Colon (tissue), 2 donors: Measurements from ENCODE around the gene FRMD8.

Source experiments
- FAIRE-seq: peaks from 2 replicates; lab custom pipeline; 2012; peaks lifted over from hg19 to GRCh38; lab: Jason Lieb, UNC
- donor health status: control.
- donor health status: control.

The FRMD8 gene

GRCh38 chr11:65414776-65415498 is 28.5 kb downstream of the FRMD8 start:
- no peak for FAIRE-seq

GRCh38 chr11:65415499-65416340 is 29.3 kb downstream of the FRMD8 start:
- no peak for FAIRE-seq

GRCh38 chr11:65416341-65416824 is 29.9 kb downstream of the FRMD8 start:
- no peak for FAIRE-seq

- no peak for FAIRE-seq
These were observed 30.6 kb downstream of the FRMD8 start for GRCh38 chr11:65416841-65417701.

- FAIRE-seq: no peak
These were observed 31.4 kb downstream of the FRMD8 start for GRCh38 chr11:65417702-65418430.

GRCh38 chr11:65418431-65418680 is 31.9 kb downstream of the FRMD8 start:
- no peak for FAIRE-seq

GRCh38 chr11:65418681-65419459 is 32.4 kb downstream of the FRMD8 start:
- FAIRE-seq: no peak

- no peak for FAIRE-seq
These were observed 33.0 kb downstream of the FRMD8 start for GRCh38 chr11:65419460-65419771.

- FAIRE-seq: no peak
These were observed 33.5 kb downstream of the FRMD8 start for GRCh38 chr11:65419772-65420481.

GRCh38 chr11:65420506-65420905 is 34.1 kb downstream of the FRMD8 start:
- FAIRE-seq: no peak

GRCh38 chr11:65420979-65421793 is 34.7 kb downstream of the FRMD8 start:
- no peak for FAIRE-seq

- FAIRE-seq: no peak
These were observed 35.6 kb downstream of the FRMD8 start for GRCh38 chr11:65421794-65422632.

- FAIRE-seq: no peak
These were observed 36.4 kb downstream of the FRMD8 start, which contains the start of gene NEAT1 for GRCh38 chr11:65422633-65423515. Gene NEAT1 (plus strand): TSS chr11:65422798.

GRCh38 chr11:65423516-65424204 is 37.2 kb downstream of the FRMD8 start:
- FAIRE-seq: no peak

GRCh38 chr11:65424205-65425104 is 38.0 kb downstream of the FRMD8 start:
- FAIRE-seq: no peak
